Osteocyte (in vitro differentiated cells): ENCODE results near the gene DTX2. TPM values are rescaled to one million over a fixed set of nuclear protein-coding genes. Genes with fewer than 3 reads are reported as not detected.
A peak's percentile ranks its signal among the peaks of the same experiment; 100 is the strongest.
"Not testable (repeated sequence)": the region's sequence is repeated elsewhere in the genome, so short reads cannot be mapped to it uniquely, and the experiment has no call there.

Source experiments
- DNase-seq: peaks from one replicate; pipeline ENCODE4 v3.0.0; 2021; ENCODE audit warnings: mixed read lengths; ENCODE audit not compliant: unreplicated experiment; ENCODE audit errors: extremely low spot score
- H3K27ac Mint-ChIP-seq: one replicate; pipeline ENCODE4 v1.8.0; 2021; ENCODE audit warnings: mild to moderate bottlenecking, mixed read lengths; ENCODE audit not compliant: unreplicated experiment
- H3K27me3 Mint-ChIP-seq: one replicate; pipeline ENCODE4 v1.8.0; 2021; ENCODE audit warnings: mixed read lengths; ENCODE audit not compliant: unreplicated experiment
- H3K36me3 Mint-ChIP-seq: one replicate; pipeline ENCODE4 v1.8.0; 2021; ENCODE audit warnings: mixed read lengths; ENCODE audit not compliant: unreplicated experiment
- H3K4me1 Mint-ChIP-seq: one replicate; pipeline ENCODE4 v1.8.0; 2021; ENCODE audit warnings: mixed read lengths; ENCODE audit not compliant: unreplicated experiment
- H3K4me3 Mint-ChIP-seq: one replicate; pipeline ENCODE4 v1.8.0; 2021; ENCODE audit warnings: mild to moderate bottlenecking, moderate library complexity, mixed read lengths; ENCODE audit not compliant: unreplicated experiment
- H3K9me3 Mint-ChIP-seq: one replicate; pipeline ENCODE4 v1.8.0; 2021; ENCODE audit warnings: mixed read lengths; ENCODE audit not compliant: unreplicated experiment
- total RNA-seq: library from RNA; stranded (reverse); gene quantifications from 2 replicates; pipeline ENCODE4 v1.2.1, GENCODE V29; 2021
- TF ChIP-seq, protein P1 (sequence below): fragments of 200-600 bp; sonication (generic); IDR thresholded peaks from 2 replicates; pipeline ENCODE4 v1.5.0; 2021; ENCODE audit warnings: antibody characterized with exemption, mild to moderate bottlenecking, moderate library complexity

Gene DTX2
- total RNA-seq, 1 donor from 2014 or later, result 29.7 TPM

DNA sequence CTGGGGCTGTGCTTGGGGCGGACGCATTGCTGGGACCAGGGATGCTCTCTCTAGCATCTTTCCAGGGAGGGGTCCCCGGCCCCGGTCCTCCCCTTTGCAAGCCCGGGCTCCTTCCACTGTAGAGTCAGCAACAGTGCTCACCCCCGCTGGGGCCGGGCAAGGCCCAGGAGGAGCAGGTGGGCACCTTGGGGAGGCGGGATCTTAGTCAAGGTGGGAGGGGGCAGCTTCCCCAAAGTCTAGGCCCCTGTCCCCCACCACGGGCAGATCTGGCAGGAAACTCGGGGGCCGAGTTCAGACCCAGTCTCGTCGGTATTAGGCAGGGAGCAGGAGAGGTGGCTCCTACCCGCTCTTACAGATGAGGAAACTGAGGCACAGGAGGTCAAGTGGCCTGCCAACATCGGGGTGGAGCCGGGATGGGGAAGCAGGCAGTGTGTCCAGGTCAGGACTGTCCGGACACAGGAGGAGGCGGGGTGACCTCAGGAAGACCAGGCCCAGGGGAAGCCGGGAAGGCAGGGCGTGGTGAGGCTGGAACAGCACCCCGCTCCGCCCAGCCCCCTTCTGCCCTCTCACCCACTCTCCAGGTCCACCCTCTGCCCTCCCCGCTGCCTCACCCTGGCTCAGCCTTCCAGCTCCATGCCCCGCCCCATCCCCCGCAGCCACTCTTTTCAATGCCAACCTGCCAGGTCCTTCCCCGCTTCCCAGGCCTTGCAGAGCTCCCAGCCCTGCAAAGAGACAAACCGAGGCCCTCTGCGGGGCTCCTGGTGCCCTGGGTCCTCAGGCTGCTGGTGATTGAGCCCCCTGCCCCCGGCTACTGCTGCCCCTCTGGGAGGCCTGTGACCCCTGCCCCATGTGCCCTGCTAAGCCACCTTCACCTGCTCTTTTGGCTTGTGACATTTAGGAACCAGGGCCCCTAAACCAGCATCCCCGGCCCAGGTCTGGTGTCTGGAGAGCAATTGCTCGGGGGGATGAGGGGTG, 50.7 kb downstream of the DTX2 start:
- not testable (repeated sequence) for H3K27me3 Mint-ChIP-seq, H3K4me3 Mint-ChIP-seq, H3K9me3 Mint-ChIP-seq, H3K36me3 Mint-ChIP-seq, H3K27ac Mint-ChIP-seq
- peaks cover 18% of the 10 kb centered on the region for H3K4me1 Mint-ChIP-seq
- DNase-seq, result peak; percentile 74

DNA sequence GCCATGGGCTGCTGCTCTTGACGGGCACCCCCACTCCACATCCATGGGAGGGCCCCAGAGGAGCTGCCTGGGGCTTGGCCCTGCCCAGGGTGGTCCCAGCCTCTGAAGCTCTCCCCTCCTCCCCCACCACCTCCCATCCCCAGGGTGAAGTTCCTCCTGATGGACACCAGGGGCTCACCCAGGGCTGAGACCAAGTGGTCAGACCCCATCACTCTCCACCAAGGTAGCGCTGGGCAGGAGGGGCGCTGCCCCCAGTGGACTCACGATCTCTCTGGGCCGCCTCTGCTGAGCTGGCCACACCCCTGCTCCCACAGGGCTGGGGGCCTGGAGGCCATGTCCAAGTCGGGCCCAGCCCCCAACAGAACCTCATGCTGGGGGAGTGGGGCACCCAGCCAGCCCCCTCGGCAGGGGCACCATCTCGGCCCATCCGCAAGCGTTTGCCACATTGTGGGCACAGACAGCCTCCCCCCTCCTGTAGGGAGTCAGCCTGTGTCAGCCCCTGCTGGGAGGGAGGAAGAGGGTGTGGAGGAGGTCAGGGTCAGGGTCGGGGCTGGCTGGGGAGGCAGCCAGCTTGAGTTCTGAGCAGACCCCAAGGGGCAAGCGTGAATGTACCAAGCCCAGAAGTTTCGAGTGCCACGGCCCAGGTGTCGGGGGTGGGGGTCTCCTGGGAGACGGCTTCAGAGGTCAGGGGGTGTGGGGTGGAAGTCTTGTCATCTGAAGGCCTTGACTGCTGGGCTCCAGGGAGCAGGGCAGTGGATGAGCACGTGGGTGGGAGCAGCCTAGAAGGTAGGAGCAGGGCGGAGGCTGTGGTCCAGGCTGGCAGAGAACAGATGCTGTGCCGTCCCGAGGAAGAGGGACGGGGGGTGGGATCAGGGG, 51.7 kb downstream of the DTX2 start:
- Mint-ChIP-seq H3K9me3 (no peaks in the 10 kb centered on the region), H3K36me3 (no peaks in the 10 kb centered on the region), H3K27ac (no peak overlapping the region), H3K27me3 (no peaks in the 10 kb centered on the region), H3K4me3 (no peak overlapping the region), H3K4me1 (peaks cover 18% of the 10 kb centered on the region)
- TF ChIP-seq, protein P1, sequence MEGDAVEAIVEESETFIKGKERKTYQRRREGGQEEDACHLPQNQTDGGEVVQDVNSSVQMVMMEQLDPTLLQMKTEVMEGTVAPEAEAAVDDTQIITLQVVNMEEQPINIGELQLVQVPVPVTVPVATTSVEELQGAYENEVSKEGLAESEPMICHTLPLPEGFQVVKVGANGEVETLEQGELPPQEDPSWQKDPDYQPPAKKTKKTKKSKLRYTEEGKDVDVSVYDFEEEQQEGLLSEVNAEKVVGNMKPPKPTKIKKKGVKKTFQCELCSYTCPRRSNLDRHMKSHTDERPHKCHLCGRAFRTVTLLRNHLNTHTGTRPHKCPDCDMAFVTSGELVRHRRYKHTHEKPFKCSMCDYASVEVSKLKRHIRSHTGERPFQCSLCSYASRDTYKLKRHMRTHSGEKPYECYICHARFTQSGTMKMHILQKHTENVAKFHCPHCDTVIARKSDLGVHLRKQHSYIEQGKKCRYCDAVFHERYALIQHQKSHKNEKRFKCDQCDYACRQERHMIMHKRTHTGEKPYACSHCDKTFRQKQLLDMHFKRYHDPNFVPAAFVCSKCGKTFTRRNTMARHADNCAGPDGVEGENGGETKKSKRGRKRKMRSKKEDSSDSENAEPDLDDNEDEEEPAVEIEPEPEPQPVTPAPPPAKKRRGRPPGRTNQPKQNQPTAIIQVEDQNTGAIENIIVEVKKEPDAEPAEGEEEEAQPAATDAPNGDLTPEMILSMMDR, result peak; percentile 44
- DNase-seq, result peak; percentile 83

DNA sequence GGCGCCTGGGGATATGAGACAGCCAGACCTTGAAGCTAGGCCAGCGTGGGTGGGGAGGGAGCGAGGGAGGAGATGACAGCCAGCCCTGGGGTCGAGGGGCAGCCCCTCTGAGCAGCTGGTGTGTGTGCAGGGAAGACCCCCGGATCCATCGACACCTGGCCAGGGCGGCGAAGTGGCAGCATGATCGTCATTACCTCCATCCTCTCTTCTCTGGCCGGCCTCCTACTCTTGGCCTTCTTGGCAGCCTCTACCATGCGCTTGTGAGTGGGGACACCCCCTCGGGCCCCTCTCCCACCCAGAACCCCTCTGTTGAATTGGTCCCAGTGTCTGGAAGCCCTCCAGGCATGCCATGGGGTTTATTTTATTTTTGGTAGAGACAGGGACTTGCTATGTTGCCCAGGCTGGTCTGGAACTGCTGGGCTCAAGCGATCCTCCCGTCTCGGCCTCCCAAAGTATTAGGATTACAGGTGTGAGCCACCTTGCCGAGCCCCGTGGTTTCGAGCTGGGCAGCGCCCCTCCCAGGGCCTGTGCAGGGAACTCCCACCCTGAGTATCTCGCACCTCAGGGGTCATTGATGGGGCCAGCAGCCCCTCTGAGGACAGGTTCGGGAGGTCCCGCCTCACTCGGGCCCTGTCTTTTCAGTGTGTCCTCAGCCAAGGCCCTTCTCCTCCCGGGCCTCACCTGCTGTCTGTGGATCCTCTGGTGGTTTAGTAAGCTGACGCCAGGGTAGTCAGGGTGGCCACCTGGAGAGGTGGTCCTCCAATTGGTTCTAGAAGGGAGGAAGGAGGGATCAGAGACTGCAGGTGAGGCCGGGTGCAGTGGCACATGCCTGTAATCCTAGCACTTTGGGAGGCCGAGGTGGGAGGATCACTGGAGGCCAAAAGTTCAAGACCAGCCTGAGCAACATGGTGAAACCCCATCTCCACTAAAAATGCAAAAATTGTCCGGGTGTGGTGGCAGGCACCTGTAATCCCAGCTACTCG, 52.6 kb downstream of the DTX2 start:
- H3K27ac Mint-ChIP-seq, result no peak overlapping the region
- H3K4me1 Mint-ChIP-seq, result peaks cover 18% of the 10 kb centered on the region
- H3K36me3 Mint-ChIP-seq, result no peaks in the 10 kb centered on the region
- no peak overlapping the region for H3K4me3 Mint-ChIP-seq
- no peaks in the 10 kb centered on the region for H3K9me3 Mint-ChIP-seq
- peak; percentile 80 for DNase-seq
- no peaks in the 10 kb centered on the region for H3K27me3 Mint-ChIP-seq
- TF ChIP-seq, protein P1, result no peak

DNA sequence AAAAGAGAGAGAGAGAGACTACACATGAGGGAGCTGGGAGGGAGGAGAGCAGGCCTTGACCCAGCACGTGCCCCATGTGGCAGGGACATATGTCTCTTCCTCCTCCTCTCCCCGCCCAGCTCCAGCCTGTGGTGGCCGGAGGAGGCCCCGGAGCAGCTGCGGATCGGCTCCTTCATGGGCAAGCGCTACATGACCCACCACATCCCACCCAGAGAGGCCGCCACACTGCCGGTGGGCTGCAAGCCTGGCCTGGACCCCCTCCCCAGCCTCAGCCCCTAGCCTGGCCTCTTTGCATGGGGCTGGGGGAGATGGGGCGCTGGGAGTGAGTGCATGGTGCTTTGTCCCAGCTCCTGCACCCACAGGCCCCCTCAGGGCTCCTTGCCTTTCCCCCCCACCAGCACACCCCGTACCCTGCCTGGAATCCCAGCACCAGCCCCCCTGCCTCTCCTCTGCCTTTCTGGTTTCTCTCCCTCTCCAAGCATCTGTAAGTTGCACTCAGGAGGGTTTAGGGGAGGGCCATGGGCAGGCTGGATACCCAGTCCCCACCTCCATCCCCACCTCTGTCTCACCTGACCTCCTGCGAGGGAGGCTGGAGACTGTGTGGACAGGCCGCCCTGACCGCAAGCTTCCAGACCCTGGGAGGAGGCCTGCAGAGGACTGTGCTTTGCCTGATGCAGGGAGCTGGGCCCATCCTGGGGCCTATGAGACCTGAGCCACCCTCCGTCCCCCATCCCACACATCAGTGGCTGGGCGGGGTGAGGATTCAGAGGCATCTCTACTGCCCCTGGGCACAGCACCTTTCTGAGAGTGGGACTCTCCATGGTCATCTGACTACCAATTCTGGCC, 53.6 kb downstream of the DTX2 start:
- no peak overlapping the region for H3K4me3 Mint-ChIP-seq
- no peak overlapping the region for H3K27ac Mint-ChIP-seq
- H3K36me3 Mint-ChIP-seq, result no peaks in the 10 kb centered on the region
- TF ChIP-seq, protein P1, result no peak
- peak; percentile 76 for DNase-seq
- no peaks in the 10 kb centered on the region for H3K9me3 Mint-ChIP-seq
- H3K27me3 Mint-ChIP-seq, result no peaks in the 10 kb centered on the region
- peaks cover 13% of the 10 kb centered on the region for H3K4me1 Mint-ChIP-seq
